Keratinocyte (primary cell): Measurements from ENCODE around the gene SPATA45.
"Not testable (repeated sequence)": the region's sequence is repeated elsewhere in the genome, so short reads cannot be mapped to it uniquely, and the experiment has no call there.

Experiments used
- EZH2 ChIP-seq: IDR thresholded peaks from one replicate; pipeline ENCODE4 v1.6.1; 2012; ENCODE audit warnings: inconsistent platforms, mild to moderate bottlenecking, low read length, moderate library complexity
- TF ChIP-seq, protein P1 (sequence below), 3 experiments: IDR thresholded peaks in 1 of 3; conservative IDR thresholded peaks in 1 of 3; optimal IDR thresholded peaks in 1 of 3; 2 replicates in 2 of 3; 3 replicates in 1 of 3; pipeline versions ENCODE3 to v1.5.1; 2011; ENCODE audit warnings: low read length in 3 of 3, mild to moderate bottlenecking in 3 of 3, moderate library complexity in 2 of 3, control low read depth in 1 of 3, inconsistent platforms in 1 of 3; ENCODE audit not compliant: insufficient read depth in 2 of 3; ENCODE audit errors: extremely low read depth in 1 of 3

DNA sequence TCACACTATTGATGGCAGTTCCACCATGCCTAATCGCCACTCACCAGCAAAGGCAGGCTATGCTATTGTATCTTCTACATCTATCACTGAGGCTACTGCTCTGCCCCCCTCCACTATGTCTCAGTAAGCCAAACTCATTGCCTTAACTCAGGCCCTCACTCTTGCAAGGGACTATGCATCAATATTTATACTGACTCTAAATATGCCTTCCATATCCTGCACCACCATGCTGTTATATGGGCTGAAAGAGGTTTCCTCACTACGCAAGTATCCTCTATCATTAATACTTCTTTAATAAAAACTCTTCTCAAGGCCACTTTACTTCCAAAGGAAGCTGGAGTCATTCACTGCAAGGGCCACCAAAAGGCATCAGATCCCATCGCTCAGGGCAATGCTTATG is 2.9 kb downstream of the SPATA45 start:
- TF ChIP-seq, protein P1, sequence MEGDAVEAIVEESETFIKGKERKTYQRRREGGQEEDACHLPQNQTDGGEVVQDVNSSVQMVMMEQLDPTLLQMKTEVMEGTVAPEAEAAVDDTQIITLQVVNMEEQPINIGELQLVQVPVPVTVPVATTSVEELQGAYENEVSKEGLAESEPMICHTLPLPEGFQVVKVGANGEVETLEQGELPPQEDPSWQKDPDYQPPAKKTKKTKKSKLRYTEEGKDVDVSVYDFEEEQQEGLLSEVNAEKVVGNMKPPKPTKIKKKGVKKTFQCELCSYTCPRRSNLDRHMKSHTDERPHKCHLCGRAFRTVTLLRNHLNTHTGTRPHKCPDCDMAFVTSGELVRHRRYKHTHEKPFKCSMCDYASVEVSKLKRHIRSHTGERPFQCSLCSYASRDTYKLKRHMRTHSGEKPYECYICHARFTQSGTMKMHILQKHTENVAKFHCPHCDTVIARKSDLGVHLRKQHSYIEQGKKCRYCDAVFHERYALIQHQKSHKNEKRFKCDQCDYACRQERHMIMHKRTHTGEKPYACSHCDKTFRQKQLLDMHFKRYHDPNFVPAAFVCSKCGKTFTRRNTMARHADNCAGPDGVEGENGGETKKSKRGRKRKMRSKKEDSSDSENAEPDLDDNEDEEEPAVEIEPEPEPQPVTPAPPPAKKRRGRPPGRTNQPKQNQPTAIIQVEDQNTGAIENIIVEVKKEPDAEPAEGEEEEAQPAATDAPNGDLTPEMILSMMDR (optimal IDR thresholded peaks at IDR 0.05 in 1 of 3, IDR thresholded peaks at IDR 0.05 in 1 of 3, conservative IDR thresholded peaks at IDR 0.05 in 1 of 3; ENCODE audit: extremely low read depth in 1 of 3, insufficient read depth in 2 of 3, low read length in 3 of 3), result not testable (repeated sequence)
- not testable (repeated sequence) for TF ChIP-seq EZH2
